Naive thymus-derived CD4-positive, alpha-beta T cell (primary cell): ENCODE results near the gene CFAP43. TPM values are rescaled to one million over a fixed set of nuclear protein-coding genes. Genes with fewer than 3 reads are reported as not detected.

Source experiments
- ATAC-seq: fragments of 150-1000 bp; cut with Tn5 transposase; 2 replicates; pipeline ENCODE4 v1.10.0; 2021; ENCODE audit warnings: mild to moderate bottlenecking, moderate library complexity
- CTCF ChIA-PET: fragments of 350-600 bp; sonication (Branson Sonifier 250); formaldehyde crosslinking; loops from one replicate; lab custom pipeline; 2021; ENCODE audit warnings: antibody characterized with exemption; lab: Charles Lee
- POLR2A ChIA-PET: fragments of 350-600 bp; sonication (Branson Sonifier 250); formaldehyde crosslinking; loops from one replicate; lab custom pipeline; 2021; ENCODE audit warnings: antibody characterized with exemption, inconsistent platforms; lab: Charles Lee
- DNase-seq, 9 donors: peaks; one replicate each; pipeline versions ENCODE4 v3.0.0 to v3.0.0-alpha.2; 2020 to 2022; ENCODE audit warnings: mixed read lengths in 1 of 9
- H3K27ac ChIP-seq: one replicate; pipeline ENCODE4 v1.7.0; 2013; ENCODE audit warnings: mild to moderate bottlenecking, low read depth, low read length, moderate library complexity
- H3K27me3 ChIP-seq, 2 donors: one replicate each; pipeline ENCODE4 v1.7.0; 2013; ENCODE audit warnings: low read length in 2 of 2, mild to moderate bottlenecking in 2 of 2, moderate library complexity in 2 of 2; ENCODE audit not compliant: control insufficient read depth in 2 of 2, insufficient read depth in 2 of 2
- H3K36me3 ChIP-seq, 3 experiments: 1 replicate in 2 of 3; 2 replicates in 1 of 3; pipeline ENCODE4 v1.7.0; 2013; ENCODE audit warnings: low read length in 3 of 3, mild to moderate bottlenecking in 3 of 3, moderate library complexity in 1 of 3; ENCODE audit not compliant: insufficient read depth in 3 of 3, control insufficient read depth in 2 of 3
- H3K4me1 ChIP-seq, 2 donors: one replicate each; pipeline ENCODE4 v1.7.0; 2013; ENCODE audit warnings: low read length in 2 of 2, mild to moderate bottlenecking in 2 of 2, moderate library complexity in 1 of 2; ENCODE audit not compliant: control insufficient read depth in 2 of 2, insufficient read depth in 2 of 2
- H3K4me3 ChIP-seq: 2 replicates; pipeline ENCODE4 v1.7.0; 2013; ENCODE audit warnings: mild to moderate bottlenecking, low read length
- H3K9me3 ChIP-seq, 3 experiments: 1 replicate in 2 of 3; 2 replicates in 1 of 3; pipeline ENCODE4 v1.7.0; 2013; ENCODE audit warnings: low read length in 3 of 3; ENCODE audit not compliant: control insufficient read depth in 2 of 3
- H3K27ac Mint-ChIP-seq, 9 donors: one replicate each; pipeline ENCODE4 v1.8.0; 2020 to 2022; ENCODE audit warnings: mixed read lengths in 9 of 9, mild to moderate bottlenecking in 8 of 9, moderate library complexity in 5 of 9, inconsistent platforms in 2 of 9
- H3K27me3 Mint-ChIP-seq, 5 donors: one replicate each; pipeline ENCODE4 v1.8.0; 2021 to 2022; ENCODE audit warnings: mixed read lengths in 5 of 5, mild to moderate bottlenecking in 1 of 5
- H3K36me3 Mint-ChIP-seq, 5 donors: one replicate each; pipeline ENCODE4 v1.8.0; 2020 to 2022; ENCODE audit warnings: mixed read lengths in 5 of 5, mild to moderate bottlenecking in 3 of 5, inconsistent platforms in 1 of 5
- H3K4me1 Mint-ChIP-seq, 7 donors: one replicate each; pipeline ENCODE4 v1.8.0; 2020 to 2022; ENCODE audit warnings: mixed read lengths in 7 of 7, mild to moderate bottlenecking in 3 of 7, inconsistent platforms in 1 of 7
- H3K4me3 Mint-ChIP-seq, 10 donors: one replicate each; pipeline ENCODE4 v1.8.0; 2020 to 2022; ENCODE audit warnings: mild to moderate bottlenecking in 10 of 10, mixed read lengths in 10 of 10, moderate library complexity in 6 of 10, inconsistent platforms in 2 of 10
- H3K9me3 Mint-ChIP-seq, 11 donors: one replicate each; pipeline ENCODE4 v1.8.0; 2020 to 2022; ENCODE audit warnings: mixed read lengths in 11 of 11, mild to moderate bottlenecking in 4 of 11, inconsistent platforms in 1 of 11, moderate library complexity in 1 of 11
- intact Hi-C, 2 donors: fragments of 100-400 bp; cut with micrococcal nuclease; formaldehyde crosslinking; loops; one replicate each; pipeline ENCODE4 v1.15.1; 2023
- polyA plus RNA-seq, 2 donors: library from polyadenylated mRNA; unstranded; fragments of 300-500 nt; fragmentation: Illumina TruSeq; gene quantifications; one replicate each; pipeline ENCODE4 v1.2.3, GENCODE V29; 2021
- total RNA-seq, 6 experiments: library from RNA in 5 of 6; stranded (reverse) in 5 of 6; gene quantifications; 1 replicate in 5 of 6; 2 replicates in 1 of 6; pipeline ENCODE4 v1.2.3 and lab custom pipeline; 2021 to 2026

Gene CFAP43
- total and polyA plus RNA-seq, 7 experiments from 2014 or later, result 0.14 to 0.17 TPM; not detected in 5

DNA sequence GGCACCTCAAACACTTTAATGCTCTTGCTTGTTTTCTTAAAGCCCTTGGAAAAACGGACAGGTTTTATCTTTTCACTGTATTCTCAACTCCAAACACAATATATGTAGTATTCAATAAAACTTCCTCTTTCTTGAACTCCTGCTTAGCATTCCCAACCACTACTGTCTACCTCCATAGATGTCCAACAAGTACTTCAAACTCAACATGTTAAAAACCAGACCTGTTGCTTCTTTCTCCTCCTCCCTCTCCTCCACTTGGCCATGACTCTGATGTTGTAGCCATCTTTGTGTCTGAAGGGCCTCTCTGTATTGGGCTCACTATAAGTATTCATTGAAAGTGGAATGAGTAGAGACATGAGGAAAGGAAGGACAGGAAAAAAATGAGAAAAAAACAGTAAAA lies 130.3 kb downstream of the CFAP43 start:
- Histone ChIP-seq H3K9me3 (no peaks in the 10 kb centered on the region), H3K36me3 (no peaks in the 10 kb centered on the region), H3K27ac (no peak overlapping the region), H3K4me3 (no peak overlapping the region), H3K27me3 (no peaks in the 10 kb centered on the region), H3K4me1 (no peaks in the 10 kb centered on the region)
- no peak for ATAC-seq
- H3K9me3 Mint-ChIP-seq, result peaks cover 0 to 2% (median 0%) of the 10 kb centered on the region in 11 donors
- H3K36me3 Mint-ChIP-seq, result no peaks in the 10 kb centered on the region
- POLR2A ChIA-PET, result no interaction called here
- intact Hi-C loops, result no loop called here
- peaks cover 0 to 18% (median 3%) of the 10 kb centered on the region in 5 donors for H3K27me3 Mint-ChIP-seq
- H3K27ac Mint-ChIP-seq, result no peak overlapping the region
- CTCF ChIA-PET, result no interaction called here
- H3K4me3 Mint-ChIP-seq, result no peak overlapping the region
- no peak for DNase-seq
- peaks cover 0 to 8% (median 0%) of the 10 kb centered on the region in 7 donors for H3K4me1 Mint-ChIP-seq

DNA sequence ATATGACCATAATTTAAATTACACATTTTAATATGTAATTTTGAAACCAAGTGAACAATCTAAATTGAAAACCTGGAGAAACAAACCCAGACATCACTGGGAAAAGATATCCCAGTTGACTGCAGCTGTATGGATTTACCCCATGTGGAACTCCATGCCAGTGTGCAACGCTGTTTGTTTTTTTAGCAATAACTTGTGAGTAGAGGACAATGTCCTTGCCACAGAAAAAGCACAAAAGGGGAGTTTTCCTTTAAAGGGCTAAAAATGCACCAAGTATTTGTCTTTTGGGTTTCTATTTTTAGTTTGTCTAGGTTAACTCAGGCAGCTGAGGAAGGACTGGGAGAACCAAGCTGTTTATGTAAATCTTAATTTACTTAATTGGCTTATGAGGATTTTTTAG lies 131.4 kb downstream of the CFAP43 start:
- ChIA-PET CTCF (interaction anchor here (1.0 kb wide), 1 partner anchor 20 kb away, joined by 3 read pairs; no protein-coding TSS in a partner anchor), POLR2A (no interaction called here)

DNA sequence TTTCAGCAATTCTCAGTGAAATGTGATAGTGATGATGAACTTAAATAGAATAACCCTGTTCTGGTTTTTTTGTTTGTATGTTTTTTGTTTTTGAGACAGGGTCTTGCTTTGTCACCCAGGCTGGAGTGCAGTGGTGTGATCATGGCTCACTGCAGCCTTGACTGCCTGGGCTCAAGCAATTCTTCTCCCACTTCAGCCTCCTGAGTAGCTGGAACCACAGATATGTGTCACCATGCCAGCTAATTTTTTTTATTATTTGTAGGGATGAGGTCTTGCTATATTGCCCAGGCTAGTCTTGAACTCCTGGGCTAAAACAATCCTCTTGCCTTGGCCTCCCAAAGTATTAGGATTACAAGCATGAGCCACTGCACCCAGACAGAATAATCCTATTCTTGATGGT lies 132.2 kb downstream of the CFAP43 start:
- H3K4me3 ChIP-seq, result no peak overlapping the region
- CTCF ChIA-PET, result interaction anchor here (0.6 kb wide), 1 partner anchor 11 kb away, joined by 3 read pairs; no protein-coding TSS in a partner anchor

More for the DNA sequence above, 131.4 kb downstream of the CFAP43 start:
- Mint-ChIP-seq H3K27ac (no peak overlapping the region), H3K9me3 (peaks cover 0 to 4% (median 0%) of the 10 kb centered on the region in 11 donors), H3K27me3 (peaks cover 0 to 18% (median 9%) of the 10 kb centered on the region in 5 donors), H3K36me3 (no peaks in the 10 kb centered on the region), H3K4me3 (no peak overlapping the region), H3K4me1 (peaks cover 0 to 8% (median 0%) of the 10 kb centered on the region in 7 donors)
- Histone ChIP-seq H3K4me3 (no peak overlapping the region), H3K9me3 (no peaks in the 10 kb centered on the region), H3K4me1 (no peaks in the 10 kb centered on the region), H3K27me3 (no peaks in the 10 kb centered on the region), H3K36me3 (no peaks in the 10 kb centered on the region), H3K27ac (no peak overlapping the region)
- DNase-seq (no peak), ATAC-seq (no peak)
- intact Hi-C loops, result no loop called here

DNA sequence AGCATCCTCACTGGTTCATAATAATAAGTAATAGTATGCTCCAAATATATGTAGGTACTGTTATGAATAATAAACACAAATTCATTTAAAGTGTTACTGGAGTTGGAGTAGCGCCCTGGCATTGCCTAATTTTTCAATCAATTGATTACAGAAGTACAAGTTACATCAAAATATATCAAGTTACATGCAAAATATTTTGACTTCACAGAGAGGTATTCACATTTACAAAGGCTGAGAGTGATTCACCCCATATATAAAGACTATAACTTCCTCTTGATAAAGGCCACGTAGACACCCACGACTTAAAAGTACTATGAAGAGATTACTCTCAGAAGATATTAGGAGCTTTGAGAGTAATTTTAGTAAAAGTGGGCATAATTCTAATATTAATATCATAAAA lies 132.9 kb downstream of the CFAP43 start:
- DNase-seq (no peak), ATAC-seq (no peak)
- H3K36me3 ChIP-seq, result no peaks in the 10 kb centered on the region
- intact Hi-C loops, result no loop called here
- ChIA-PET CTCF (no interaction called here), POLR2A (interaction anchor here (0.9 kb wide), 1 partner anchor 21 kb away, joined by 5 read pairs; no protein-coding TSS in a partner anchor)
- no peak overlapping the region for H3K4me3 ChIP-seq
- Mint-ChIP-seq H3K4me1 (peaks cover 0 to 2% (median 0%) of the 10 kb centered on the region in 7 donors), H3K4me3 (no peak overlapping the region), H3K27me3 (peaks cover 0 to 18% (median 9%) of the 10 kb centered on the region in 5 donors), H3K36me3 (no peaks in the 10 kb centered on the region), H3K27ac (no peak overlapping the region), H3K9me3 (peaks cover 0 to 4% (median 0%) of the 10 kb centered on the region in 11 donors)
- H3K27ac ChIP-seq, result no peak overlapping the region
- no peaks in the 10 kb centered on the region for H3K4me1 ChIP-seq
- no peaks in the 10 kb centered on the region for H3K27me3 ChIP-seq
- H3K9me3 ChIP-seq, result no peaks in the 10 kb centered on the region

More for the DNA sequence above, 132.2 kb downstream of the CFAP43 start:
- no peaks in the 10 kb centered on the region for H3K4me1 ChIP-seq
- H3K27me3 ChIP-seq, result no peaks in the 10 kb centered on the region
- ATAC-seq (no peak), DNase-seq (no peak)
- peaks cover 0 to 7% (median 0%) of the 10 kb centered on the region in 7 donors for H3K4me1 Mint-ChIP-seq
- H3K4me3 Mint-ChIP-seq, result no peak overlapping the region
- no peak overlapping the region for H3K27ac ChIP-seq
- no peaks in the 10 kb centered on the region for H3K9me3 ChIP-seq
- no peaks in the 10 kb centered on the region for H3K36me3 Mint-ChIP-seq
- POLR2A ChIA-PET, result interaction anchor here (0.9 kb wide), 1 partner anchor 20 kb away, joined by 5 read pairs; no protein-coding TSS in a partner anchor
- no peaks in the 10 kb centered on the region for H3K36me3 ChIP-seq
- peaks cover 0 to 18% (median 9%) of the 10 kb centered on the region in 5 donors for H3K27me3 Mint-ChIP-seq
- H3K27ac Mint-ChIP-seq, result no peak overlapping the region
- H3K9me3 Mint-ChIP-seq, result peaks cover 0 to 4% (median 0%) of the 10 kb centered on the region in 11 donors
- intact Hi-C loops, result no loop called here

DNA sequence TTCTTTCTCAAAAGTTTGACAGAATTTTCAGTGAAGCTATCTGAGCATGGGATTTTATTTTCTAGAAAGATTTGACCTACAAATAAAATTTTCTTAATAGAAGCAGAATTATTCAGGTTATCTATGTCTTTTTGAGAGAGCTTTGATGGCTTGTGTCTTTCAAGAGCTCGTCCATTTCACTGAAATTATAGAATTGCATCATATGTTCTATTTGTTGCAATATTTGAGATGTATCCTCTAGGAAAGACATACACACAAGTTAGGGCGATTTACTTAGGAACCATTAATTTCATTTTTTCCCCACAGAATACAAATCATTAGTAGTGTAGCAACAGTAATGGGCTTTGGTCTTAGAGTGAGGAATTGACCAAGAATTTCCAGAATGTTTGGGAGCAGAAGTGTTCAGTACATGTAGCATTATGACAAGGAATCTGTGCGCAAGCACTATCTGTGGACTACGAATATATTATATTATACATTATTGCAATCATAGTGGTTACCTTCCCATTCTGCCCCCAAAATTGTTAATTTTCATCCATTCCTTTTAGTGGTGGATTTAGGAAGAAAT lies 133.7 kb downstream of the CFAP43 start:
- ChIA-PET POLR2A (interaction anchor here (0.7 kb wide), 1 partner anchor 23 kb away, joined by 3 read pairs; no protein-coding TSS in a partner anchor), CTCF (no interaction called here)
- Mint-ChIP-seq H3K4me1 (no peaks in the 10 kb centered on the region), H3K36me3 (no peaks in the 10 kb centered on the region), H3K4me3 (no peak overlapping the region), H3K27me3 (peaks cover 0 to 18% (median 9%) of the 10 kb centered on the region in 5 donors), H3K9me3 (peaks cover 0 to 4% (median 0%) of the 10 kb centered on the region in 11 donors), H3K27ac (no peak overlapping the region)
- Histone ChIP-seq H3K36me3 (no peaks in the 10 kb centered on the region), H3K4me1 (no peaks in the 10 kb centered on the region), H3K27ac (no peak overlapping the region), H3K4me3 (no peak overlapping the region), H3K27me3 (no peaks in the 10 kb centered on the region), H3K9me3 (no peaks in the 10 kb centered on the region)
- no peak for ATAC-seq
- intact Hi-C loops, result no loop called here
- DNase-seq, result no peak

DNA sequence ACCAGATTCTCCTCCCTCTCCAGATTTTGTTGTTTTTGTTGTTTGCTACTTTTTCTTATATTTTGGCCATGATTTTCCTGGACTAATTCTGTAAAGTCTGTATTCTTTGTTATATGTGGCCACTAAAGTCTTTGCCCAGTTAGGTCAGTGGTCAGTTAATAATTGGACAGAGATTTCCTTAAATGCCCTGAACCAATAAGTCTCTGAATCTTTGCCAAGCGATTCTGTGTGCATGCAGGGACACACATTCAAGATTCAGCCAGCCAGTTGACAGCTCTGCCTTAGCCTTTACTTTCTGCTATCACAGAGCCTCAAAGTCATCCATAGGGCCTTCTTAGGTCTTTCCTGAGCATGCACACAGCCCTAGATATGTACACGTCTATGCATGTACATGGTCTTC lies 135.5 kb downstream of the CFAP43 start:
- no peak for DNase-seq
- POLR2A ChIA-PET, result no interaction called here
- CTCF ChIA-PET, result no interaction called here
- Histone ChIP-seq H3K4me3 (no peak overlapping the region), H3K27me3 (no peaks in the 10 kb centered on the region), H3K9me3 (no peaks in the 10 kb centered on the region), H3K36me3 (no peaks in the 10 kb centered on the region), H3K4me1 (no peaks in the 10 kb centered on the region), H3K27ac (no peak overlapping the region)
- Mint-ChIP-seq H3K27me3 (peaks cover 0 to 11% (median 9%) of the 10 kb centered on the region in 5 donors), H3K4me1 (no peaks in the 10 kb centered on the region), H3K9me3 (peaks cover 0 to 4% (median 0%) of the 10 kb centered on the region in 11 donors), H3K4me3 (no peak overlapping the region), H3K27ac (no peak overlapping the region), H3K36me3 (no peaks in the 10 kb centered on the region)
- ATAC-seq, result no peak
- intact Hi-C loops, result no loop called here

DNA sequence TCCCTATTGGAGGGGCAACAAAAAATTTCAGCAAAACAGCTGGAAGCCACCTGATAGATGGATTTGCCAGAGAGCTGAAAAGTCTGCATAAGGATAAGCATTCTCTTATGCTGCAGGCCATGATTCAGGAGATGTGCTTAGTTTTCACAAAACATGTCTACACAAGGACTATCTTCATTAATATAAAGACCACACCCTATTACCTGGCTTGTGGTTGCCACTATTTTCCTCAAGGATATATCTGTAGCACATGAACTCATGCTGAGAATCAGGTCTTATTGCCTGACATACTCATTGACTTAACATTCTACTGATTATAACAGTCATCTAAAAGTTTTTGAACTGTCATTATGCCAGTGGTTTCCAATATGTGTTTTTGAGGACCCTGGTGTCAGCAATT lies 139.4 kb downstream of the CFAP43 start:
- Histone ChIP-seq H3K9me3 (no peaks in the 10 kb centered on the region), H3K4me3 (no peak overlapping the region), H3K27me3 (no peaks in the 10 kb centered on the region), H3K36me3 (no peaks in the 10 kb centered on the region), H3K27ac (no peak overlapping the region), H3K4me1 (no peaks in the 10 kb centered on the region)
- Mint-ChIP-seq H3K36me3 (no peaks in the 10 kb centered on the region), H3K27ac (no peak overlapping the region), H3K4me3 (no peak overlapping the region), H3K4me1 (no peaks in the 10 kb centered on the region), H3K27me3 (peaks cover 0 to 9% (median 7%) of the 10 kb centered on the region in 5 donors), H3K9me3 (peaks cover 0 to 4% (median 0%) of the 10 kb centered on the region in 11 donors)
- no peak for DNase-seq
- no peak for ATAC-seq
- intact Hi-C loops, result no loop called here
- POLR2A ChIA-PET, result no interaction called here
- CTCF ChIA-PET, result no interaction called here
